CD4-positive, alpha-beta T cell (primary cell): ENCODE results near the gene CHKB. TPM values are rescaled to one million over a fixed set of nuclear protein-coding genes. Genes with fewer than 3 reads are reported as not detected.

Experiments
- ATAC-seq: fragments of 200-7000 bp; cut with Tn5 transposase; one replicate; pipeline ENCODE4 v1.10.0; 2022; ENCODE audit warnings: mild to moderate bottlenecking; ENCODE audit not compliant: poor library complexity
- CTCF ChIA-PET: fragments of 350-600 bp; sonication (Branson Sonifier 250); formaldehyde crosslinking; loops from one replicate; lab custom pipeline; 2021; ENCODE audit warnings: antibody characterized with exemption, inconsistent platforms; lab: Charles Lee
- POLR2A ChIA-PET: fragments of 350-600 bp; sonication (Branson Sonifier 250); formaldehyde crosslinking; loops from one replicate; lab custom pipeline; 2021; ENCODE audit warnings: antibody characterized with exemption, inconsistent platforms; lab: Charles Lee
- DNase-seq, 14 experiments: peaks; one replicate each; pipeline ENCODE4 v3.0.0-alpha.2; 2013 to 2020; ENCODE audit warnings: mixed read lengths in 2 of 14
- H3K27ac ChIP-seq, 2 donors: one replicate each; pipeline versions ENCODE4 v1.5.1 to v1.7.0; 2013; ENCODE audit warnings: low read length in 2 of 2, low read depth in 1 of 2, mild to moderate bottlenecking in 1 of 2
- H3K27me3 ChIP-seq, 2 experiments: 1 replicate in 1 of 2; 2 replicates in 1 of 2; pipeline versions ENCODE4 v1.6.1 to v1.7.0; 2013; ENCODE audit warnings: low read length in 2 of 2, control low read depth in 1 of 2, mild to moderate bottlenecking in 1 of 2, moderate library complexity in 1 of 2; ENCODE audit not compliant: insufficient read depth in 2 of 2, control insufficient read depth in 1 of 2
- H3K36me3 ChIP-seq: one replicate; pipeline ENCODE4 v1.6.1; 2013; ENCODE audit warnings: low read length, control low read depth; ENCODE audit not compliant: insufficient read depth
- H3K4me1 ChIP-seq: one replicate; pipeline ENCODE4 v1.6.1; 2013; ENCODE audit warnings: low read length, control low read depth; ENCODE audit not compliant: insufficient read depth
- H3K4me3 ChIP-seq: one replicate; pipeline ENCODE4 v1.5.1; 2013; ENCODE audit warnings: mild to moderate bottlenecking, low read length, moderate library complexity
- H3K9me3 ChIP-seq, 2 experiments: 1 replicate in 1 of 2; 2 replicates in 1 of 2; pipeline versions ENCODE4 v1.6.1 to v1.7.0; 2013; ENCODE audit warnings: low read length in 2 of 2, mild to moderate bottlenecking in 2 of 2, control low read depth in 1 of 2, moderate library complexity in 1 of 2; ENCODE audit not compliant: control insufficient read depth in 1 of 2, insufficient read depth in 1 of 2
- H3K27ac Mint-ChIP-seq: one replicate; pipeline ENCODE4 v1.8.0; 2020; ENCODE audit warnings: mixed read lengths
- H3K27me3 Mint-ChIP-seq: one replicate; pipeline ENCODE4 v1.8.0; 2021; ENCODE audit warnings: mixed read lengths
- H3K36me3 Mint-ChIP-seq: one replicate; pipeline ENCODE4 v1.8.0; 2021; ENCODE audit warnings: low read depth, mixed read lengths
- H3K4me1 Mint-ChIP-seq: one replicate; pipeline ENCODE4 v1.8.0; 2021; ENCODE audit warnings: low read depth, mixed read lengths
- H3K4me3 Mint-ChIP-seq: one replicate; pipeline ENCODE4 v1.8.0; 2020; ENCODE audit warnings: mild to moderate bottlenecking, mixed read lengths
- H3K9me3 Mint-ChIP-seq: one replicate; pipeline ENCODE4 v1.8.0; 2020; ENCODE audit warnings: mixed read lengths
- intact Hi-C, 2 experiments: fragments of 100-400 bp; cut with DNase I in 1 of 2; cut with micrococcal nuclease in 1 of 2; formaldehyde crosslinking; loops; one replicate each; pipeline versions ENCODE4 v1.15.1 to v1.9.0; 2023 to 2025; cut with DNase I, micrococcal nuclease
- total RNA-seq, 174 experiments: library from RNA in 2 of 174; stranded (reverse) in 2 of 174; gene quantifications; one replicate each; pipeline ENCODE4 v1.2.3 and lab custom pipeline; 2021 to 2026
- TF ChIP-seq, protein P1 (sequence below): fragments of 200-600 bp; IDR thresholded peaks from one replicate; pipeline ENCODE4 v1.8.0; 2022; ENCODE audit warnings: antibody characterized with exemption, mild to moderate bottlenecking

The CHKB gene
- total RNA-seq, 2 experiments from 2014 or later, result 152 to 156 TPM

DNA sequence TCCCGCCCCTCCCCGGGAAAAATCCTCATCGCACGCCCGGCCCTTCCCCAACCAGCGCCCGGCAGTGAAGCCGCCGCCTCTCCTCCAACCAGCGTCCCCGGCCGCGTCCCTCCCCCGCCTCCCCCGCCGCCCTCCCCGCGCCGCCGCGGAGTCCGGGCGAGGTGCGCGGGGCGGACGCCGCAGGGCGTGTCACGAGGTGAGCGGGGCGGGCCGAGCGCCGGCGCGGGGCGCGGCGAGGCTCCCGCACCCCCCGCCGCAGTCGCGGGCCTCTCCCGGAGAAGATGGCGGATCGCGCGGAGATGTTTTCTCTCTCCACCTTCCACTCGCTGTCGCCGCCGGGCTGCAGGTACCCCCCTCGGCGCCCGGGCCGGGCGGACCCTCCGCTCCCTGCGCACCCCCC is 17.9 kb upstream of the CHKB start, which contains the start of gene MAPK8IP2:
TSS of gene MAPK8IP2 (plus strand) at position 256 of the 400 bp plus-strand sequence. CDS start at position 282, 26 bp downstream.
- H3K27me3 ChIP-seq, result peaks cover 43 to 59% of the 10 kb centered on the region in 2 experiments
- intact Hi-C loops, result loop anchor here in 1 of 2 experiments (1.0 kb wide), 1 partner anchor 20 kb away; no protein-coding TSS in a partner anchor
- peaks cover 15% of the 10 kb centered on the region for H3K4me1 Mint-ChIP-seq

DNA sequence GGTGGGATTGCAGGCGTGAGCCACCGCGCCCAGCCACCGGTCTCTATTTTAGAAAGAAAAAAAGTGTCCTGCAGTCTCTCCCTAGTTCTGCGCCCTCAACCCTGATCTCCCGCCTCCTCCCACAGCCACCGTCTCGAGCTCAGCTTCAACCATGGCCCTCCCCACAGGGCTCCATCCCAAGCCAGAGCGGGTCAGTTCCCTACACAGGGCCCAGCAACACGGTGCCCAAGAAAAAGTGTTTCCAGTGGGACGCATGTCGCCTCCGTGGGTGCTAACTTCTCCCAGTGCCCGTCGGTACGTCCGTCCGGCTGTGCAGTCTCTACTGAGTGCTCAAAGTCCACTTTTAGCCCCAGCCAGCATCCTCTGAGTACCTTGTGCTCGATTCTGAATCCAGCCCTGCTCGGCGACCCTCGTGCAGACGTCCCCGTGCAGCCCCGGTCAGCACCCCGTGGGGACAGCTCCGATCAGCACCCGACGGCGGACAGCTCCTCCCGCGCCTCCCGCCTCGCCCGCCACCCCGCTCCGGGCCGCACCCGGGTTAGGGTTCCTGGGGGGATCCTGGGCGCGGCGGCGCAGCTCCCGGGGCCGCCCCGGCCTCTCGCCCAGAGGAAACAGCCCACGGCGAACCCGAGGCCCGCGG is 17.3 kb upstream of the CHKB start:
- H3K4me3 ChIP-seq, result no peak overlapping the region
- peaks cover 39% of the 10 kb centered on the region for H3K27me3 Mint-ChIP-seq
- CTCF ChIA-PET, result interaction anchor here (0.6 to 1.0 kb wide), 3 partner anchors 20 to 329 kb away, joined by 3 to 4 read pairs (median 3); partner anchors contain the start of gene SCO2
- TF ChIP-seq, protein P1, sequence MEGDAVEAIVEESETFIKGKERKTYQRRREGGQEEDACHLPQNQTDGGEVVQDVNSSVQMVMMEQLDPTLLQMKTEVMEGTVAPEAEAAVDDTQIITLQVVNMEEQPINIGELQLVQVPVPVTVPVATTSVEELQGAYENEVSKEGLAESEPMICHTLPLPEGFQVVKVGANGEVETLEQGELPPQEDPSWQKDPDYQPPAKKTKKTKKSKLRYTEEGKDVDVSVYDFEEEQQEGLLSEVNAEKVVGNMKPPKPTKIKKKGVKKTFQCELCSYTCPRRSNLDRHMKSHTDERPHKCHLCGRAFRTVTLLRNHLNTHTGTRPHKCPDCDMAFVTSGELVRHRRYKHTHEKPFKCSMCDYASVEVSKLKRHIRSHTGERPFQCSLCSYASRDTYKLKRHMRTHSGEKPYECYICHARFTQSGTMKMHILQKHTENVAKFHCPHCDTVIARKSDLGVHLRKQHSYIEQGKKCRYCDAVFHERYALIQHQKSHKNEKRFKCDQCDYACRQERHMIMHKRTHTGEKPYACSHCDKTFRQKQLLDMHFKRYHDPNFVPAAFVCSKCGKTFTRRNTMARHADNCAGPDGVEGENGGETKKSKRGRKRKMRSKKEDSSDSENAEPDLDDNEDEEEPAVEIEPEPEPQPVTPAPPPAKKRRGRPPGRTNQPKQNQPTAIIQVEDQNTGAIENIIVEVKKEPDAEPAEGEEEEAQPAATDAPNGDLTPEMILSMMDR, result no peak
- peaks cover 0 to 18% of the 10 kb centered on the region in 2 experiments for H3K9me3 ChIP-seq
- H3K4me3 Mint-ChIP-seq, result no peak overlapping the region
- intact Hi-C loops, result loop anchor here in 1 of 2 experiments (1.0 kb wide), 1 partner anchor 20 kb away; no protein-coding TSS in a partner anchor
- H3K36me3 Mint-ChIP-seq, result peaks cover 11% of the 10 kb centered on the region
- no peak overlapping the region for H3K27ac Mint-ChIP-seq
- no peak overlapping the region for H3K27ac ChIP-seq
- peaks cover 15% of the 10 kb centered on the region for H3K4me1 Mint-ChIP-seq
- H3K9me3 Mint-ChIP-seq, result no peaks in the 10 kb centered on the region
- peaks cover 7% of the 10 kb centered on the region for H3K4me1 ChIP-seq
- no peaks in the 10 kb centered on the region for H3K36me3 ChIP-seq
- H3K27me3 ChIP-seq, result peaks cover 42 to 53% of the 10 kb centered on the region in 2 experiments
- POLR2A ChIA-PET, result interaction anchor here (0.7 to 1.3 kb wide), 3 partner anchors 21 to 74 kb away, joined by 3 to 7 read pairs (median 7); partner anchors contain the start of gene SCO2
- ATAC-seq (peak; percentile 99), DNase-seq (peak; percentile 42 to 79 (median 62))

More for the DNA sequence above, 17.9 kb upstream of the CHKB start, which contains the start of gene MAPK8IP2:
- DNase-seq (peak in 2 of 14 experiments; percentile 37 to 50), ATAC-seq (peak; percentile 29)
- POLR2A ChIA-PET, result interaction anchor here (0.9 to 1.3 kb wide), 2 partner anchors 37 to 75 kb away, joined by 3 to 7 read pairs; partner anchors contain the start of gene SCO2
- Mint-ChIP-seq H3K9me3 (no peaks in the 10 kb centered on the region), H3K27me3 (peaks cover 39% of the 10 kb centered on the region), H3K4me3 (peak within 1 kb of the TSS; percentile 79), H3K36me3 (peaks cover 11% of the 10 kb centered on the region), H3K27ac (no peak within 1 kb of the TSS)
- Histone ChIP-seq H3K4me3 (no peak within 1 kb of the TSS), H3K4me1 (peaks cover 7% of the 10 kb centered on the region), H3K9me3 (peaks cover 0 to 22% of the 10 kb centered on the region in 2 experiments), H3K36me3 (no peaks in the 10 kb centered on the region), H3K27ac (no peak within 1 kb of the TSS)
- TF ChIP-seq, protein P1, result no peak
- CTCF ChIA-PET, result interaction anchor here (0.9 to 1.0 kb wide), 2 partner anchors 75 to 329 kb away, joined by 3 to 4 read pairs; partner anchors contain the start of gene SCO2

DNA sequence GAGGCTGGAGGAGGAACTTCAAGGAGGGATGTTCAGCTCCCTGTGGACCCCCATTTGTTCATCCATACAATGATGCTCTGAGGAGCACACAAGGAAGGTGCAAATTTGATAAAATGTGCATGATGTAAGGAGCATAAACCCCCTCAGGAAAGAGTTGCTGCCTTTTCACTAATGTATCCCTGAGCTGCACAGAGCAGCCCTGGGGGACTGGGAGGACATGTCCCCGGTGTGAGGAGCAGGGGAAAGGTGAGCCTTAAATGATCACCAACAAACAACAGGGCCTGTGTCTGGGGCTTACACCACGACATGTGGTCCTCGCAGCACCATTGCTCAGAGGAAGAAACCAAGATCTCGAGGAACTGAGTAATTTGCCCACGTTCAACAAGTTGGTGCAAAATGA is 14.4 kb upstream of the CHKB start:
- peaks cover 0 to 8% of the 10 kb centered on the region in 2 experiments for H3K9me3 ChIP-seq
- TF ChIP-seq, protein P1, result no peak
- Mint-ChIP-seq H3K36me3 (peaks cover 15% of the 10 kb centered on the region), H3K4me1 (peaks cover 12% of the 10 kb centered on the region), H3K9me3 (no peaks in the 10 kb centered on the region), H3K27me3 (peaks cover 24% of the 10 kb centered on the region), H3K27ac (no peak overlapping the region), H3K4me3 (no peak overlapping the region)
- intact Hi-C loops, result no loop called here
- ChIA-PET POLR2A (no interaction called here), CTCF (interaction anchor here (0.7 kb wide), 1 partner anchor 40 kb away, joined by 3 read pairs; no protein-coding TSS in a partner anchor)
- H3K4me1 ChIP-seq, result peaks cover 7% of the 10 kb centered on the region
- H3K27me3 ChIP-seq, result peaks cover 25 to 27% of the 10 kb centered on the region in 2 experiments
- H3K36me3 ChIP-seq, result no peaks in the 10 kb centered on the region
- DNase-seq, result no peak
- H3K27ac ChIP-seq, result no peak overlapping the region
- no peak overlapping the region for H3K4me3 ChIP-seq
- ATAC-seq, result no peak
